ENCODE results near the gene ITGAX. TPM values are rescaled to one million over a fixed set of nuclear protein-coding genes. Genes with fewer than 3 reads are reported as not detected.

Gene ITGAX
- total and polyA plus RNA-seq, 10 of the 15 experiments (the other 5 are each of a cell fraction or from before 2014, with no cell fraction given), result 1.6 to 37.9 (median 17.9) TPM

- TF ChIP-seq SIX5 (IDR thresholded peaks at IDR 0.05; ENCODE audit: low read depth, low read length, severe bottlenecking), result no peak
- TF ChIP-seq MYC (IDR thresholded peaks at IDR 0.05; ENCODE audit: insufficient read depth, insufficient read length, insufficient replicate concordance, low read length, severe bottlenecking), result no peak
- no peak for TF ChIP-seq TAF1 (IDR thresholded peaks at IDR 0.05; ENCODE audit: borderline replicate concordance, low read depth, low read length)
Observed at GRCh38 chr16:31417916-31418315, 62.9 kb downstream of the ITGAX start (continued).

GRCh38 chr16:31420037-31420436 lies 65.1 kb downstream of the ITGAX start:
- Histone ChIP-seq H3K4me1 (ENCODE audit: control insufficient read depth, insufficient read depth, low read length) (peaks cover 20% of the 10 kb centered on the region), H3K4me3 (no peak overlapping the region), H3K27ac (ENCODE audit: control insufficient read depth, insufficient read depth) (no peak overlapping the region), H2AFZ (ENCODE audit: control insufficient read depth, low read depth, low read length) (no peak overlapping the region), H3K27me3 (replicated peaks in 1 of 2; ENCODE audit: control insufficient read depth in 2 of 2, insufficient read depth in 2 of 2, low read length in 1 of 2) (no peaks in the 10 kb centered on the region), H3K4me2 (ENCODE audit: control insufficient read depth, insufficient read depth) (peak overlapping the region; percentile 25; the same call in 1 of the 2 replicates), H3K9ac (ENCODE audit: control insufficient read depth, insufficient read depth, low read length) (no peak overlapping the region), H3K36me3 (ENCODE audit: control insufficient read depth in 2 of 2, insufficient read depth in 2 of 2, low read length in 1 of 2) (no peaks in the 10 kb centered on the region), H4K20me1 (ENCODE audit: control insufficient read depth, insufficient read depth) (no peaks in the 10 kb centered on the region), H3K79me2 (ENCODE audit: control insufficient read depth, insufficient read depth, low read length) (no peaks in the 10 kb centered on the region), H3K9me3 (replicated peaks; ENCODE audit: control insufficient read depth, insufficient read depth, low read length) (peaks cover 4% of the 10 kb centered on the region; the same call in 2 of the 3 replicates)
- CTCF ChIA-PET, result interaction anchor here (0.7 to 3.8 kb wide), 6 partner anchors 10 to 156 kb away, joined by 3 to 20 read pairs (median 5); partner anchors contain the start of genes COX6A2 and ITGAD
- TF ChIP-seq ZNF217 (IDR thresholded peaks at IDR 0.05) (no peak), MXI1 (IDR thresholded peaks at IDR 0.05; ENCODE audit: low read depth, low read length) (no peak), ZBED1 (IDR thresholded peaks at IDR 0.05; ENCODE audit: borderline replicate concordance) (no peak), ZZZ3 (IDR thresholded peaks at IDR 0.05; ENCODE audit: control insufficient read depth, insufficient read length, low read depth) (no peak)
- 42% methylated on average over 3 of the region's 3 CpGs for WGBS (ENCODE audit: insufficient coverage, insufficient replicate concordance, low lambda C conversion rate, missing lambda C conversion rate)
- no peak for FAIRE-seq
- in situ Hi-C loops (cut with MboI) (no loop called here), intact Hi-C loops (cut with micrococcal nuclease; ENCODE audit: unreplicated experiment) (no loop called here)
- DNase-seq (ENCODE audit: low read depth, low spot score), result no peak
- BruUV-seq (replicated peaks), result no TSS peak
- SMC1A ChIA-PET (ENCODE audit: uncharacterized antibody, unreplicated experiment), result interaction anchor here (0.6 to 2.4 kb wide), 8 partner anchors 10 to 155 kb away, joined by 3 to 10 read pairs (median 5); partner anchors contain the start of gene ITGAD
- RAD21 ChIA-PET (ENCODE audit: unreplicated experiment), result interaction anchor here (0.7 to 1.2 kb wide), 4 partner anchors 11 to 458 kb away, joined by 3 to 5 read pairs (median 4); no protein-coding TSS in a partner anchor
- POLR2A ChIA-PET, result interaction anchor here (0.7 to 1.4 kb wide), 4 partner anchors 10 to 437 kb away, joined by 3 to 4 read pairs (median 3); no protein-coding TSS in a partner anchor
- peak; percentile 40 for ATAC-seq

All from GM12878 (cell line).